NCI-H1048 (cell line): Measurements from ENCODE around the gene CAMK1.
"Not testable (repeated sequence)": the region's sequence is repeated elsewhere in the genome, so short reads cannot be mapped to it uniquely, and the experiment has no call there.

Experiments used
- DNase-seq: peaks from one replicate; lab custom pipeline; 2025; lab: John Stamatoyannopoulos, UW

Gene CAMK1

DNA sequence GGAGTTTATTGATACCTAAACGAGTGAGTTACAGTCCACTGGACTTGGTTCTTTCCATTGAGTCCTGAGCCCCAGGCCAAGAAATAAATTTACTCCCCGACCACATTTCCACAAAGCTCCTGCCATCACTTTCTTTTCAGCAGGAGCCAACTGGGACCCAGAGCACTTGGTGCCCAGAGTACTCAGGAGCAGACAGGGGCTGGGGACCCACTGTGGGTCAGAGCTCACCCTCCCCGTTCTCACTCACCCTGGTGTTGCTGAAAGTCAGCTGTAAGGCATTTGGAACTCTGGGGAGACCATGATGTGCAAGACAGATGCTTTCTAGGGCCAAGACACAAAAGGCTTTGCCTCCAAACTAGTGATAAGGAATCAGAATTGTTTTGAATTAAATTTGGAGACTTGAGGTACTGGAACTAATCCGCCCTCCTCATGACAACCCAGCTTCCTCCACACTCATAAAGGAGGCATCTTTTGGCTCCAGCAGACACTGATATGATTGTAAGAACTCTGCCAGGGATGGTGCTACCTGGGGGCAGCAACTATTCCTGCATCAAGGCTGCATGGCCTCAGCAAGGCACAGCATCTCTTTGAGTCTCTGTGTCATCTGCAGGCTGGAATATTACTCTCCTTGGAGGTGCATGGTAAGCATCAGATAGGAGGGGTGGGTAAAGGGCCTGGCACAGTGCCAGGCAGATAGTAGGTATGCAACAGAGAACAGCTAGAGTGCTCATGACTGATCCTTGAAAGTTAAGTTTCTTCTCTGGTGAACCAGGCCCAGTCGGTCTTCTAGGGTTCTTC, 7.3 kb upstream of the CAMK1 start:
- DNase-seq, result no peak

DNA sequence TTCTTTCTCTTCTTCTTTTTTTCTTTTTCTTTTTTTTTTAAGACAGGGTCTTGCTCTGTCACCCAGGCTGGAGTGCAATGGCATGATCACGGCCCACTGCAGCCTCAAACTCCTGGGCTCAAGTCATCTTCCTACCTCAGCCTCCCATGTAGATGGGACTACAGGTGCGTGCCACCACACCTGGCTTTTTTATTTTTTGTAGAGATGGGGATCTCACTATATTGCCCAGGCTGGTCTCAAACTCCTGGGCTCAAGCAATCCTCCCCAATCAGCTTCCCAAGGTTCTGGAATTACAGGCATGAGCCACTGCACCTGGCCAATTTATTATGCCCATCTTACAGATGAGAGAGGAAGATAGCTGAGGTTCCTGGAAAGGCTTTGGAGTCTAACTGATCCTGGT, 1.3 kb upstream of the CAMK1 start:
- not testable (repeated sequence) for DNase-seq

DNA sequence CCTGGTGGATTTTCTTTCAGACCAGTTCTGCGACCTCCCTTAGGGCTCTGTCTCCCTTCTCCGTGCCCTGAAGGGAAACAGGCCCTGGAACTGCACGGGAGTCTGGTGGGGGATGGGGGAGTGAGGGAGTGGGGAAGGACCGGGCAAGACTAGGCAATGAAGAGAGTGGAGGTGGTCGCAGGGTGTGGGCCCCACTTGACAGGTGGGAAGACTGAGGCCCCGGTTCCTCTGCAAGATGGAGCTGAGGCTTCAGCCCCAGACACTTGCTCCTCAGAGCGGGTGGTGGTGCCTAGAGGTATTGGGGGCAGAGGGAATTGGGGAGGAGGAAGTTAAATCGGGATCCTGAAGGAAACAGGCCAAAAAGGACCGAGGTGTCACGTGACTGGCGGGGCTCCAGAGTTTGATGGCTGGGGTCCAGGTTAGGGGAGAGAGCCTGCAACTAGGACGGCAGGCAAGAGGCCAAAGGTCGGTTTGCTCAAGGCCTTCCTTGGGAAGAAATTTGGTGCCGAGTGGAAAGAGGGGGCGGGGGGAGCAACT, 597 bp upstream of the CAMK1 start:
- DNase-seq, result no peak

GRCh38 chr3:9769012-9769411, 735 bp downstream of the CAMK1 start:
- no peak for DNase-seq

DNA sequence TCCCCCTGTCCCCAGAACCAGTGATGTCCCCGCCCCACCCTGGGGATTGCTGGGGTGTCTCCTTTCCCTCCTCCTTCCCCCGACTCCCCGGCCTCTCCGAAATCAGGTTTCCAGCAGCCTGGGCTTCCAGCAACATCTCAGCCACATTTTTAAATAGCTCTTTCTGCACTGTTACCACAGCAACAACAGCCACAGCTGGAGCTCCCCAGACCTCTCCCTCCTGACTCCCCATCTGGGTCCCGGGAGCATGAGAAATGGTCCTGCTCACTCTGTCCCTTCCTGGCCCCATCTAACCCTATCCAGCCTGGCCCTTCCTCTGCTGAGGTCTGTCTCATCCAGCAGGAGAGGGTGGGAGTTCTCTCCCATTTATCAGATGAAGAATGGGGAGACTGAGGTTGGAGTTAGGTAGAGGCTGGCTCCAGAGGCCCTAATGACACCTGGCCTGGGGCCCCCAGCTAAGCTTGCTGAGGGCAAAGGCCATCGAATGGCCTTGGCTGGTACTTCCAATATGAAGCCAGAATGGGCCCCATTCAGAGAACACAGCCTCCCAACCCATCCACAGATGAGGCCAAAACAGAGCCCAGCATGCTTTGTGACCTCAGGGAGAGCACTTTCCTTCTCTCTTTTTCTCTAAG, 1.5 kb downstream of the CAMK1 start:
- DNase-seq, result no peak

GRCh38 chr3:9767418-9767817, 2.3 kb downstream of the CAMK1 start:
- DNase-seq, result no peak

DNA sequence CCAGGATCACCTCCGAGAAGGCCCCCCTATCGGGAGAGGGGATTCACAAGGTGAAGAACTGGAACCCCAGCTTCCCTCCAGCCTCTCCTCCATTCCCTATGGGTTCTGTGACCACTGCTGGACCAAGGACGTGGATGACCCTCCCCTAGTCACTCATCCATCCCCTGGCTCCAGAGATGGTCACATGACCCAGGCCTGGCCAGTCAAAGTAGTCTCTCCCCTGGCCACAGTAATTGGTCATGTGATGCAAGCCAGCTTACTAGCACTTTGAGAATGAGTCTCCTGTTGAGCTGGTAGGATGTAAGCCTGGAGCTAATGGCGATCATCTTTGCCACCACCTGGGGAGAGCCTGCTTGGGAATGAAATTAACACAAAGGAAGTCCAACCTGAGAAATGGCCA, 3.9 kb downstream of the CAMK1 start:
- no peak for DNase-seq

DNA sequence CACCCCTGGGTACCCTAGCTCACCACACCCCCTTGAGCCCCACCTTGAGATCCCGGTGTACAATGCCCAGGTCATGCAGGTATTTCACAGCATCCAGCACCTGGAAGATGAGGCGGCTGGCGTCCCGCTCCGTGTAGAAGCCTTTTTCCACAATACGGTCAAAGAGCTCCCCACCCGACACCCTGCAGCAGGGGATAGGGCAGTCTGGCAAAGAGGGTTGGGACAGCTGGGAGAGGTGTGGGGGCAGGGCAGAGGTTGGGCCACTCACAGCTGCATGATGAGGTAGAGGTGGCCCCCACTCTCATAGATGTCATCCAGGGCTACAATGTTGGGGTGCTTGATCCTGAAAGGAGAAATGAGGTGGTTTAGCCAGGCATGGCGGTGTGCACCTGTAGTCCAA, 6.9 kb downstream of the CAMK1 start:
- DNase-seq, result no peak

GRCh38 chr3:9761919-9762318, 7.8 kb downstream of the CAMK1 start:
- DNase-seq, result no peak

- DNase-seq, result no peak
Observed at GRCh38 chr3:9760779-9761505, 8.8 kb downstream of the CAMK1 start.

GRCh38 chr3:9757427-9757826, 12.3 kb downstream of the CAMK1 start:
- DNase-seq, result no peak

- DNase-seq, result no peak
Observed at GRCh38 chr3:9754678-9755077, 15.1 kb downstream of the CAMK1 start.

- DNase-seq, result no peak
Observed at GRCh38 chr3:9750556-9751411, 19.0 kb downstream of the CAMK1 start.

DNA sequence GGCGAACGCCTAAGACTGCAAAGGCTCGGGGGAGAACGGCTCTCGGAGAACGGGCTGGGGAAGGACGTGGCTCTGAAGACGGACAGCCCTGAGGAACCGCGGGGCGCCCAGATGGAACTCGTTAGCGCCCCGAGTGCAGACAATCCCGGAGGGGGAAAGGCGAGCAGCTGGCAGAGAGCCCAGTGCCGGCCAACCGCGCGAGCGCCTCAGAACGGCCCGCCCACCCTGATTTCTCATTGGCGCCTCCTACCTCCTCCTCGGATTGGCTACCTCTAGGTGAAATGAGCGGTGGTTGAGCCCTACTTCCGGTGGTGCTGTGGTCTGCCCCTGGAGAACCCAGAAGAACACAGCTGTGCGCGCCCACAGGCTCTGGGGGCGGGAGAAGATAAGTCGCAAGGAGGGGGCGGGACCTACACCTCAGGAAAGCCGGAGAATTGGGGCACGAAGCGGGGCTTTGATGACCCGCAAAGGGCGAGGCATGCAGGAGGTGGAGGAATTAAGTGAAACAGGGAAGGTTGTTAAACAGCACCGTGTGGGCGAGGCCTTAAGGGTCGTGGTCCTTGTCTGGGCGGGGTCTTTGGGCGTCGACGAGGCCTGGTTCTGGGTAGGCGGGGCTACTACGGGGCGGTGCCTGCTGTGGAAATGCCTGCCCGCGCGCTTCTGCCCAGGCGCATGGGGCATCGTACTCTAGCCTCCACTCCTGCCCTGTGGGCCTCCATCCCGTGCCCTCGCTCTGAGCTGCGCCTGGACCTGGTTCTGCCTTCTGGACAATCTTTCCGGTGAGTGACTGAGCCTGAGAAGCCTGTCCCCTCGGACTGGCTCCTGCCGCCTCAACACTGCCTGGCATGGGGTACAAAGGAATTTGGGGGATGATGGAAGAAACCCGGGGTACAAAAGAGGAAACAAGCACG, 19.8 kb downstream of the CAMK1 start, which contains the start of gene OGG1:
TSS of gene OGG1 (plus strand) at position 308 of the 911 bp plus-strand sequence. CDS start at position 643, 335 bp downstream.
- peak; percentile 95 for DNase-seq

DNA sequence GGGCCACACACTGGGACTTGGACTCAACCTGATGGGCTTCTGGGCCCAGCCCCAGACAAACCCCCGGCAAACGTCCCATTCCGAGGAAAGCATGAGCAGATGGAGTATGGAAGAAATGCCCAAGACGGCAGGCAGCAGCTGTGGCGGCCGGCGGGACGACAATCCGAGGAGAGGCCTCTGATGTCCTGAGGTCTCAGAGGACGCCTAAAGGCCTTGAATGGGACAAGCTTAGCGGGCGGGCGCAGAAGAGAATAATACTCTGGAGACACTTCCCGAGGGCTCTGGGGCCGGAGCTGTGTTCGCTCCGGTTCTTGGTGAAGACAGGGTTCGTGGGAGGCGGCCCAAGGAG, 20.5 kb downstream of the CAMK1 start:
- DNase-seq, result no peak

DNA sequence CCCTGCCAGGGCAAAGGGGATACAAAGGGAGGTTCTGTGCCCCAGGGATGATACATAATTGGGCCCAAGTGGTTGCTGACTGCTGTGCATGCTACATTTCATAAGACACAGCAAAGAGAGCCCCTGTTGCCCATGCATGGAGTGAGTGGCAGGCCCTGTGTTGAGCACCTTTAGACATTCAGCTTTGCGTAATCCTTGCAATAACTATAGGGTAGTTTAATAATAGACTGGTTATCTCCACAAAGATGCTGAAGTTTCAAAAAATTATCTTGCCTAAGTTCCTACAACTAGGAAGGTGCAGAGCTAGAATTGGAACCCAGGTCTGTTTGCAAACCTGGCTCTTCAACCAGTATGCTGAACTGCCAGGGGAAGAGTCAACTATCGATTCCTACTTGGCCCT, 21.7 kb downstream of the CAMK1 start:
- DNase-seq, result no peak

DNA sequence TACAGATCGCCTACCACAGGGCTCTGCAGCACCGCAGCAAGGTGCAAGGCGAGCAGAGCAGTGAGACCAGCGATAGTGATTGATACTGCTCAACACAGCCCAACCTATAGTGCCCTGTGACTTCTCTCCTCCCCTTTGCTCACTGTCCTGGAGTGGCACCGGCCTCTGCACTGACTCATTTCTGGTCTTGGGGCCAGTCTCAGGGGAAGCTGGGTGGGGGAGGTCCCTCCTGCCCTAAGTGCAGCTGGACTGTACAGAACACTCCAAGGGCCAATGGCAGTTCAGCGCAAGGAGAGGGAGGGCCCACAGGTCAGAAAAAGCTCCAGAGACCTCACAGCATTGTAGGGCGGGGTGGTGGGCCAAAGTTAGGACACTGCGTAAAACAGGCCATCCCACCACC, 22.5 kb downstream of the CAMK1 start:
- DNase-seq, result no peak

- no peak for DNase-seq
Observed at GRCh38 chr3:9746330-9746729, 23.4 kb downstream of the CAMK1 start.

GRCh38 chr3:9745521-9745920, 24.2 kb downstream of the CAMK1 start:
- DNase-seq, result no peak

- no peak for DNase-seq
Observed at GRCh38 chr3:9744162-9744561, 25.6 kb downstream of the CAMK1 start.

GRCh38 chr3:9743548-9743947, 26.2 kb downstream of the CAMK1 start:
- no peak for DNase-seq
